GM21381 (cell line): ENCODE measurements around the gene ATP13A3.

ENCODE experiments used
- ATAC-seq: cut with Tn5 transposase; IDR thresholded peaks from one replicate; pipeline ENCODE4 v1.9.1; 2021; ENCODE audit warnings: mild to moderate bottlenecking, moderate library complexity; ENCODE audit not compliant: unreplicated experiment

Gene ATP13A3

DNA sequence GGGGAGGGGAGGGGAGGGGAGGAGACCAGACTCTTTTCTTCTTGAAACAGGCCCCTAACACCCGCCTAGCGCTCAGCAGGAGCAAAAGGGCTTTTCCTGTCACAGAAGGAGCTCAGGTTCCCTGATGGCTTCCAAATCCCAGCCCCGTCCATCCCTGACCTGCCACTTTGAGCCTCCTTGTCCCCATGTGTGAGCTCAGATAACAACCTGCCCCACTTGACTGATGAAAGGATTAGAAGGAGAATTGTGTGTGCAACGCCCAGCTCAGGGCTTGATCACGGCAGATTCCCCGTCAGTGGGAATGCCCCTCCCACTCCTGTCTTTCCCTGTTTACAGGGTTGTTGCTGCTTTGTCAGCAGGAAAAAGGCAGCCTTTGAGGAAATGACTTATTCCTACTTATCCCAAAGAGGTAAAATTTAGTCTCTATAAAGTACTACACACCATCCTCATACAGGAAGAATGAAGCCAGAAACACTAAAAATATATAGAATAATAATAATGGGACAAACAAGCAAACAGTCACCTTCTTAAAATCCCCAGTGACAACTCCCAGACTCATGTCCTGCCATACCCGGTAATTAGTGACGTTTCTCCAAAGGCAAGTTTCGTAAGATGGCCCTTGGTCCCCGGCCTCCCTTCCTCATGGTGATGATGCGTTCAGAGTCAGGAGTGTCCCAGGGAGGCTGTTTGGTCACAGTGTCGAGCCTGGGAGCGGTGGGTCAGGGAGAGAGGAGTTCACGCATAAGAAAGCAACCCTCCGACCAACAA, 111.1 kb downstream of the ATP13A3 start:
- ATAC-seq, result no peak

- ATAC-seq, result no peak
Measured at GRCh38 chr3:194374935-194375334, 111.9 kb downstream of the ATP13A3 start.

DNA sequence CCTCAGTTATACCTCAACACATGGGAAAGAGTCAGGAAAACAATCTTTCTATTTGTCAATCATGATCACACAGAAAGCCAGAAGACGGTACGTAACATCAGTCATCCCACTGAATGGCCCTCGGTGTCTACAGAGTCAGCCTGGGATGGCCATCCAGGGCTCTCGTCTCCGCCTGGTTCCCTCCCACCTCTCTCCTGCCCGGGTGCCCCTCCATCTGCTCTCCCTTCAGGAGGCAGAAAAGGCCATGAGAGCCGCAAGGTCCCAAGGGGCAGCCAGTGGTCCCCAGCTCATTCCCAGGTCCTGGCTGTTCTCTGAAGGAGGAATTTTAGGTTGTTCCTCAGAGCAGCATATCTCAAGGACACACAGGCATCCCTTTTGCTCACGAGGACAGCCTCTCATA, 112.9 kb downstream of the ATP13A3 start:
- ATAC-seq, result no peak

GRCh38 chr3:194373028-194373427, 113.8 kb downstream of the ATP13A3 start:
- ATAC-seq, result no peak

- no peak for ATAC-seq
Measured at GRCh38 chr3:194370753-194371152, 116.0 kb downstream of the ATP13A3 start.

DNA sequence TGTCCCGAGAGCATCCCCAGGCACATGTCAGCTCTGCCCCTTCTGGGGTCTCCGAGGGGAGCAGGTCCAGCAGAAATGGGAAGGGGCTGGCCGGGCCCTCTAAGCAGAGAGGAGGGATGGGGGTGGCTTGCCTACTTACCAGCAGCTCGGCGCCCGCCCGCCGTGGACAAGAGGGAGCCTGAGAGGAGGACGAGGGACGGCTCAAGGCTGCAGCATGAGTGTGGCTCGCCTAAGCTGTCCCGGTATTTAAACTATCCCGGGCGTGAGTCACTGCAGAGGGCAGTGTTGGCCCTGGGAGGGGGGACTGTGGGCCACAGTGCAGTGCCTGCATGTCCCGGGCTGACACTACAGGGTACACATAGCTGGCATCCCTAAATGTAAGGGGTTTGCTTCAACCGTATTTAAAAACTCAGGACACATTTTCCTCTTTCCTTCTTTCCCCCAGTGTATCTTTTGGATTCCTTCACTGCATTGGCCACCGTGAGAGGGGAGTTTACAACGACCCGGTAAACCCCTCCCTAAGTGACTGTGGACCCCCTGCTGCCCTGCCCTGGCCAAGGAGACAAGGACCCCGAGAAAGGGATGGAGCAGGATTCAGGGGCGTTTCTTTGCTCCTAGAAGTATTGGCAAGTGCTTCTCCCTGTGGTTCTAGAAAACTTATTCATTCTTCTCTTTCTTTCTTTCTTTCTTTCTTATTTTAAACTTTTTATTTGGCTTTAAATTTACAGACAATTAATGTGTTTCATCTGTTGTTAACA, 117.1 kb downstream of the ATP13A3 start, which contains the start of gene LRRC15:
TSS of gene LRRC15 (minus strand) at position 222 of the 758 bp plus-strand sequence. CDS start 8,700 bp downstream, outside the sequence.
- no peak for ATAC-seq

GRCh38 chr3:194368918-194369317, 117.9 kb downstream of the ATP13A3 start:
- no peak for ATAC-seq

- no peak for ATAC-seq
Measured at GRCh38 chr3:194367992-194368841, 118.6 kb downstream of the ATP13A3 start.

GRCh38 chr3:194365978-194366490, 120.8 kb downstream of the ATP13A3 start:
- no peak for ATAC-seq

GRCh38 chr3:194365526-194365925, 121.3 kb downstream of the ATP13A3 start:
- ATAC-seq, result no peak

GRCh38 chr3:194364652-194365434, 122.0 kb downstream of the ATP13A3 start:
- ATAC-seq, result no peak

GRCh38 chr3:194364314-194364651, 122.5 kb downstream of the ATP13A3 start:
- no peak for ATAC-seq

DNA sequence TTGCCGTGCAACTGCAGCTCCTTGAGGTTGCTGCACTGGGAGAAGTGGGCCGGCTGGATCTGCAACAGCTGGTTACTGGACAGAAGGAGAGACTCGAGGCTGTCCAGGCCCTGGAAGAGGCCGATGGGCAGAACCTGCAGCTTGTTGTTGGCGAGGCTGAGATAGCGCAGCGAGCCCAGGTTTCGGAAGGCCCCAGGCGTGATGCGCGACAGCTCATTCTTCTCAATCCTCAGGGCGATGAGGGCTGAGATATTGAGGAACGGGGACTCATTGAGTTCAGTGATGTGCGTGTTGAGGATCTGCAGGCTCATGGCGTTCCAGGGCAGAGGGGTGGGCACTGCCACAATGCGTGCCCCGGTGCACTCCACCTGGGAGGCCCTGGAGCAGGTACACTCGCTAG, 126.2 kb downstream of the ATP13A3 start:
- no peak for ATAC-seq

DNA sequence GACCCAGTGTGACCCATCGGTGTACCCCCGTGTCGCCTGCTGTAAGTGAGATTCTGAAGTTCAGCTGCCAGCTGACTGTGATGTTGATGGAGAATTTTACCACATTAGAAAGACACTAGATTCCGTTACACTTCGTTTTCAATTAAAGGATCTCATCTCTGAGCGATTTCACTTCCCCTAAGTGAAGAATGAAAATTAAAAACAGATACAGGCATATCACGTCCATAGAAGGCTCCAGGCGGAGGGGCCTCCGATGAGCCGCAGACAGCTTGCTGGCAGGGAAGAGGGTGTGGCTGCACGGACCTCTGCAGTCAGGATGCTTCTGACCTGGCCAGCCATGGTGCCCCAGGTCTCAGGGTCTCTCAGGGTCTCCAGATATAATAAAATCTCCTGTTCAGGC, 129.1 kb downstream of the ATP13A3 start:
- no peak for ATAC-seq

- ATAC-seq, result no peak
Measured at GRCh38 chr3:194355379-194355778, 131.4 kb downstream of the ATP13A3 start.

- ATAC-seq, result no peak
Measured at GRCh38 chr3:194354315-194354714, 132.5 kb downstream of the ATP13A3 start.
